ENCODE results near the gene APEX1.

DNA sequence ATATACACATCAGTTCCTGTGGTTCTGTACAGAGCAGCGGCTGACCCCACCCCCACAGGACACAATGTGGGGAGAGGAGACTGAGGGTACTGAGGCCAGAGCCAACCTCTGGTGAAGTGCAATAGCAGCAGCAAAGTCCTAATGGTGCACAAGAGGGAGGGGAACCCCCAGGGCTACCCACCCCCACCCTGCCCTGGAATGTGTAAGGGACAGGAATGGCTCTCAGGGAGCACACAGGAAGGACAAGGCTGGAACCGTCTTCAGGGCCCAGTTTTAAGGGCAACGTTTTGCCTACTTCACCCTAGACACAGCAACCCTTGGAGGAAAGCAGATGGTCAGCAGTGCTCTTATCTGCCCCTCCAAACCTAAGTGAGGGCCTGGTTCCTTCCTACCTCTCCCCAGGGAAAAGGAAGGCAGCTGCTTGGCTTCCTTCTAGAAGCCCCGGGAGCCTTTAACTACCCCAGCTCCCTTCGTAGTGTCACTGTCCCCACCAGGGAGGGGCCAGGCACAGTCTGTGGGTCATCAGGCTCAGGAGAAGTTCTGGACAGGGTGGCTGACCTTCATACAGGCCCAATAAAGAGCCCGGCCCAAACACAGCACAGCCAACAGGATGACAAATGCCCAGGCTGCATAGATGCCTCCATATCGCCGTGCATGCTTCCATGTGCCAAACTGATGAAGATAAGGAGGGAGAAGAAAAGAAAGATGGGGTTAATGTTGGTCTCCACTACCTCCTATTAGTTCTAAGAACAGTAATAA is 3.2 kb downstream of the APEX1 start:
- TF ChIP-seq, protein P1, sequence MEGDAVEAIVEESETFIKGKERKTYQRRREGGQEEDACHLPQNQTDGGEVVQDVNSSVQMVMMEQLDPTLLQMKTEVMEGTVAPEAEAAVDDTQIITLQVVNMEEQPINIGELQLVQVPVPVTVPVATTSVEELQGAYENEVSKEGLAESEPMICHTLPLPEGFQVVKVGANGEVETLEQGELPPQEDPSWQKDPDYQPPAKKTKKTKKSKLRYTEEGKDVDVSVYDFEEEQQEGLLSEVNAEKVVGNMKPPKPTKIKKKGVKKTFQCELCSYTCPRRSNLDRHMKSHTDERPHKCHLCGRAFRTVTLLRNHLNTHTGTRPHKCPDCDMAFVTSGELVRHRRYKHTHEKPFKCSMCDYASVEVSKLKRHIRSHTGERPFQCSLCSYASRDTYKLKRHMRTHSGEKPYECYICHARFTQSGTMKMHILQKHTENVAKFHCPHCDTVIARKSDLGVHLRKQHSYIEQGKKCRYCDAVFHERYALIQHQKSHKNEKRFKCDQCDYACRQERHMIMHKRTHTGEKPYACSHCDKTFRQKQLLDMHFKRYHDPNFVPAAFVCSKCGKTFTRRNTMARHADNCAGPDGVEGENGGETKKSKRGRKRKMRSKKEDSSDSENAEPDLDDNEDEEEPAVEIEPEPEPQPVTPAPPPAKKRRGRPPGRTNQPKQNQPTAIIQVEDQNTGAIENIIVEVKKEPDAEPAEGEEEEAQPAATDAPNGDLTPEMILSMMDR (IDR thresholded peaks at IDR 0.05) = no peak
- TF ChIP-seq POLR2A (IDR thresholded peaks at IDR 0.05) = no peak
